Lower leg skin (tissue), 4 donors: ENCODE results near the gene DGUOK. TPM values are rescaled to one million over a fixed set of nuclear protein-coding genes. Genes with fewer than 3 reads are reported as not detected.

Experiments used
- DNase-seq, 2 donors: peaks; one replicate each; pipeline ENCODE4 v3.0.0-alpha.2; 2019; ENCODE audit warnings: low spot score in 2 of 2
- H3K4me3 ChIP-seq: fragments of 200-600 bp; sonication (generic); 2 replicates; pipeline ENCODE4 v1.5.1; 2017; ENCODE audit warnings: mild to moderate bottlenecking, low read depth; ENCODE audit not compliant: poor library complexity, severe bottlenecking
- POLR2A ChIP-seq, 2 donors: fragments of 450-650 bp; IDR thresholded peaks; one replicate each; pipeline ENCODE4 v1.6.1; 2016 to 2017; ENCODE audit warnings: antibody characterized with exemption in 2 of 2, mild to moderate bottlenecking in 1 of 2, moderate library complexity in 1 of 2
- WGBS, 2 donors: methylation state at CpG; one replicate each; pipeline ENCODE4 v1.1.5; 2018; 5-methylcytosine and 5-hydroxymethylcytosine counted together
- intact Hi-C: fragments of 100-400 bp; cut with DNase I; formaldehyde crosslinking; loops from one replicate; pipeline ENCODE4 v1.15.0; 2023; ENCODE audit warnings: low total_unique reads
- total RNA-seq, 4 donors: library from RNA; depleted of rRNA; stranded (reverse); fragments of >200 nt; gene quantifications; one replicate each; pipeline ENCODE4 v1.1.0, GENCODE V29; 2016
- TF ChIP-seq, protein P1 (sequence below), 3 donors: fragments of 450-650 bp; IDR thresholded peaks; one replicate each; pipeline ENCODE4 v1.5.1; 2016; ENCODE audit warnings: antibody characterized with exemption in 3 of 3, mild to moderate bottlenecking in 3 of 3, moderate library complexity in 2 of 3

DGUOK gene
- total RNA-seq, 4 donors from 2014 or later, result 34.4 to 73.2 (median 48.0) TPM

DNA sequence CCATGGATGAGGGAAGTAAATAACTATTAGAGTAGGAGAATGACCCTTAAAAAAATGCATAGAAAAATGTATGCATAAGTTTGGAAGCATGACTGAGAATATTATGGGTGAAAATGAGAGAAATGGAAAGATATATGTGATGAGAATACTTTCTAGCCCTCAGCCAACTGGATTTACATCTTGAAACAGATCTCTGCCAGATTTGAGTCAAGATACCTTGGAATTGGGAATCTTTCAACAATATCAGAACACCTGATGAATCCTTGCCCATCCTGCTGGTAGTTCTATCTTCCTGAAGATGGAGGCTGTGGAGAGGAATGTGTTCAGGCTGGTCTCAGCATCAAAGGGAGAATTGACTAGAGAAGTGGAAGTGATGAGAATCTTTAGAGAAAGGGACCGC lies 63.9 kb downstream of the DGUOK start:
- H3K4me3 ChIP-seq, result no peak overlapping the region
- intact Hi-C loops, result no loop called here
- no peak for DNase-seq
- TF ChIP-seq POLR2A (IDR thresholded peaks at IDR 0.05), result no peak
- TF ChIP-seq, protein P1, sequence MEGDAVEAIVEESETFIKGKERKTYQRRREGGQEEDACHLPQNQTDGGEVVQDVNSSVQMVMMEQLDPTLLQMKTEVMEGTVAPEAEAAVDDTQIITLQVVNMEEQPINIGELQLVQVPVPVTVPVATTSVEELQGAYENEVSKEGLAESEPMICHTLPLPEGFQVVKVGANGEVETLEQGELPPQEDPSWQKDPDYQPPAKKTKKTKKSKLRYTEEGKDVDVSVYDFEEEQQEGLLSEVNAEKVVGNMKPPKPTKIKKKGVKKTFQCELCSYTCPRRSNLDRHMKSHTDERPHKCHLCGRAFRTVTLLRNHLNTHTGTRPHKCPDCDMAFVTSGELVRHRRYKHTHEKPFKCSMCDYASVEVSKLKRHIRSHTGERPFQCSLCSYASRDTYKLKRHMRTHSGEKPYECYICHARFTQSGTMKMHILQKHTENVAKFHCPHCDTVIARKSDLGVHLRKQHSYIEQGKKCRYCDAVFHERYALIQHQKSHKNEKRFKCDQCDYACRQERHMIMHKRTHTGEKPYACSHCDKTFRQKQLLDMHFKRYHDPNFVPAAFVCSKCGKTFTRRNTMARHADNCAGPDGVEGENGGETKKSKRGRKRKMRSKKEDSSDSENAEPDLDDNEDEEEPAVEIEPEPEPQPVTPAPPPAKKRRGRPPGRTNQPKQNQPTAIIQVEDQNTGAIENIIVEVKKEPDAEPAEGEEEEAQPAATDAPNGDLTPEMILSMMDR (IDR thresholded peaks at IDR 0.05), result no peak
- 96 to 100% methylated on average over 1 of the region's 1 CpG for WGBS, 2 donors

DNA sequence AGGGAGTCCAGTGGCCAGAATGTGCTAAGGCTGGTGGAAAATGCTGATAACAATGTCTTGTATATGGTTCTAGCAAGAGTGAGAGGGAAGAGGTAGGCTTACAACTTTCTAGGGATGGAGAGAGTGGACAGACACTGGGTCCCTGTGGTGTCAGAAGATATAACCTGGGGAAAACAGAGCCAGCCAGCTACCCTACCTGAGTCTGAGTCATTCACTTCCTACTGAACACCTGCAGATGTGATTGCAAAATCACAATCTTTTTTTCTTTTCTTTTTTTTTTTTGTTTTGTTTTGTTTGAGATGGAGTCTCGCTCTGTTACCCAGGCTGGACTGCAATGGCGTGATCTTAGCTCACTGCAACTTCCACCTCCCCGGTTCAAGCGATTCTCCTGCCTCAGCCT lies 65.4 kb downstream of the DGUOK start:
- H3K4me3 ChIP-seq, result no peak overlapping the region
- intact Hi-C loops, result no loop called here
- WGBS, 2 donors, result 88 to 90% methylated on average over 4 of the region's 4 CpGs
- no peak for DNase-seq
- TF ChIP-seq, protein P1 (IDR thresholded peaks at IDR 0.05), result no peak
- no peak for TF ChIP-seq POLR2A (IDR thresholded peaks at IDR 0.05)

DNA sequence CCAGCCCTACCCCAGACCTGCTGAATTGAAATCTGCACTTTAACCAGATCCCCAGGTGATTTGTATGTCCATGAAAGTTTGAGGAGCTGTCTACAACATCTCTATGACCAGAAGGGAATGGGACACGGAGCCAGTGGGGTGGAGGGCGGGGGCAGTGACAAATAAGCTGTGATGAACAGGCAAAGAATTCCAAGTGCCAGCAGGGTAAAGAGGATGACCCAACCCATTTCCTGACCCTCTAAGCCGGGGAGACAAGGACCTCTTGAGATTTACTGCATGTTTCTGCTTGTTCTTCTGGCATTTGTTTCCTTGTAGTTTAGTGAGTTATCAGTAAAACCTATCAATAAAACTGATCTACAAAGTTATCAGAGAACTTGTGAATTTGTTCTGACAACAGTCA lies 66.7 kb downstream of the DGUOK start:
- DNase-seq, result no peak
- TF ChIP-seq, protein P1 (IDR thresholded peaks at IDR 0.05), result no peak
- TF ChIP-seq POLR2A (IDR thresholded peaks at IDR 0.05), result no peak
- no peak overlapping the region for H3K4me3 ChIP-seq
- intact Hi-C loops, result no loop called here
- WGBS, 2 donors, result 62 to 71% methylated on average over 3 of the region's 3 CpGs

DNA sequence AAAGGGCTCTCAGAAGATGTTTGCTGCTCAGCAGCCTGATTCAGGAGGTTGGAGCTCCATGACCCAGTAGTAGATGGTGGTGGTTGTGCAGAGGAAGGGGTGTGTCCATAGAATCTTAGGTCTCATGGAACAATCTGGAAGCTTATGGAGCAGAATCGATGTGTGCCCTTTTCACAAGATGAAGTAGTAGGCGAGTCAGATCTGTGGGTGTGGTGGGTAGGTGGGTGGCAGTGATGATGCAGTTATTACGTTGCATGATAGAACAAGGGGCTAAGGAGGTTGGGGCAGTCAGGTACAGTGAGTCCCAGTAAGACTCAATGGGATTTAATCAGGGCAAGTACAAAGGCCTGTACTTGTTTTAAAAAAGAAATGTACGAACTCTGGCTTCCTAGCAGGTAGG lies 67.1 kb downstream of the DGUOK start:
- WGBS, 2 donors, result 65 to 67% methylated on average over 4 of the region's 4 CpGs
- intact Hi-C loops, result no loop called here

DNA sequence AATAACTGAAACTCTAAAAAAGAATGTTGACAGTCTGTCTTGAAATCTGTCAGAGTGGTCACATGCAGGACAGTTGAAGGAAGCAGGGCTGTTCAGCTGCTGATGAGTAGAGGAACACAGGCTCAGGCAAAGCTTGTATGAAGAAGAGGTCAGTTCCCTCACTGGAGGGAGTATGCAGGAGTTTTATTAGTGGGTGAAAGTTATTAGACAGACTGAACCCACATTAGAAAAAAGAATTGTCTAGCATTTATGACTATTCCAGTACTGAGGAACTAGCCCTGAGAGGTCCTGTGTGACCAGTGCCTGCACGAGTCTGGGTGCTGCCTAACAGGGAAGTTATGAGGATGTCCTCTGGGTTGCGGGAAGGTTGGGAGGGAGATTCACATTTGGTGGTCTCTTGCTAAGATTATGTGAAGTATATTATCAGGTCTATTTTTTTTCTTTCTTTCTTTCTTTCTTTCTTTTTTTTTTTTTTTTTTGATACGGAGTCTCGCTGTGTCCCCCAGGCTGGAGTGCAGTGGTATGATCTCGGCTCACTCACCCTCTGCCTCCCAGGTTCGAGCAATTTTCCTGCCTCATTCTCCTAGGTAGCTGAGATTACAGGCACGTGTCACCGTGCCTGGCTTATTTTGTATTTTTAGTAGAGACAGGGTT lies 67.6 kb downstream of the DGUOK start:
- no peak for TF ChIP-seq POLR2A (IDR thresholded peaks at IDR 0.05)
- intact Hi-C loops, result no loop called here
- WGBS, 2 donors, result 91% methylated on average over 8 of the region's 8 CpGs
- no peak overlapping the region for H3K4me3 ChIP-seq
- no peak for DNase-seq

More for the DNA sequence above, 67.1 kb downstream of the DGUOK start:
- TF ChIP-seq POLR2A (IDR thresholded peaks at IDR 0.05), result no peak
- H3K4me3 ChIP-seq, result no peak overlapping the region
- DNase-seq, result no peak

DNA sequence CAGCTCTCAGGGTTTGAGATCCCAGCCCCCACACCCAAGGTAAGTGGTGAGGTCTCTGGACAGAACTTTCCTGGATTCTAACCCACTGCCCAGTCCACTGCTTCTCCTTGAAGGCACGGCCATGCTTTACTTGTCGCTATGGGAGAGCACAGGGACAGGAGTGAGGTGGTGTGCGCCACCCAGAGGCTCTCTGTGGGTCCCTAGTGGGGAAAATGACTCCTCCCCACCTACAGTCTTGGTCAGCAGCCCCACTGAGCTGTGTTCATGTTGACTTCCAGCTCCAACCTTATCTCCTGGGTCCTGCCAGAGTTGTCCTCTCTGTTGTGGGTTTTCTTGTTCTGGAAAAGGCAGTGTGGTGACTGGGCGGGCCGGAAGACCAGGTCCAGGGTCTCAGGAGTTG lies 69.1 kb downstream of the DGUOK start:
- 95 to 98% methylated on average over 5 of the region's 5 CpGs for WGBS, 2 donors
- DNase-seq, result no peak
- H3K4me3 ChIP-seq, result no peak overlapping the region
- intact Hi-C loops, result no loop called here
- TF ChIP-seq, protein P1 (IDR thresholded peaks at IDR 0.05), result no peak
- no peak for TF ChIP-seq POLR2A (IDR thresholded peaks at IDR 0.05)

DNA sequence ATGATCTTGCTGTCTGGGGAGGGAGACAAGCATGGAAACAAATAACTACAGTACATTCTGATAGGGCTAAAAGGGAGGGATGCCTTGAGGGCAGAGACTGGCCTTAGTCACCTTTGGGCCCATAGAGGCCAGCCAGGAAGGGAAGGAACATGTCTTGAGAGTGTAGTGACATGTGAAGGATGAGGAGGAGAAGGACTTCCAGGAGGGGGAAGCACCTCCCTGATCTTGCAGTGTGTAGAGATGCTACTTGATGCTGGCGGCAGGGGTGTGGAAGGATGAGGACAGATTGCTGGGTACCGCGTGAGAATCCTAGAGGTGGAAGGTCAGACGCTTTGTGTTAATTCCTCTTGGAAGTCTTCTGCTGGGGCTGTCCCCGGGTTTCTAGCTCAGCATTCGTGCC lies 71.1 kb downstream of the DGUOK start:
- no peak for TF ChIP-seq POLR2A (IDR thresholded peaks at IDR 0.05)
- TF ChIP-seq, protein P1 (IDR thresholded peaks at IDR 0.05), result no peak
- DNase-seq, result no peak
- intact Hi-C loops, result no loop called here
- 92 to 95% methylated on average over 6 of the region's 6 CpGs for WGBS, 2 donors
- no peak overlapping the region for H3K4me3 ChIP-seq
